Activated B cell treated with CpG ODN at 0.5 μM for 24 hours (primary cell): ENCODE measurements around the gene CRYGA. TPM values are rescaled to one million over a fixed set of nuclear protein-coding genes. Genes with fewer than 3 reads are reported as not detected.

ENCODE experiments used
- ATAC-seq: fragments of 200-7000 bp; cut with Tn5 transposase; one replicate; pipeline ENCODE4 v1.10.0; 2021; ENCODE audit warnings: low read depth, mild to moderate bottlenecking, moderate library complexity
- CTCF ChIA-PET: fragments of 350-600 bp; sonication (Branson Sonifier 250); formaldehyde crosslinking; loops from one replicate; lab custom pipeline; 2021; ENCODE audit warnings: antibody characterized with exemption; lab: Charles Lee
- POLR2A ChIA-PET: fragments of 350-600 bp; sonication (Branson Sonifier 250); formaldehyde crosslinking; loops from one replicate; lab custom pipeline; 2021; ENCODE audit warnings: antibody characterized with exemption; lab: Charles Lee
- DNase-seq: peaks from one replicate; pipeline ENCODE4 v3.0.0; 2022
- H3K27ac Mint-ChIP-seq: one replicate; pipeline ENCODE4 v1.8.0; 2020; ENCODE audit warnings: mixed read lengths
- H3K27me3 Mint-ChIP-seq: one replicate; pipeline ENCODE4 v1.8.0; 2021; ENCODE audit warnings: mixed read lengths
- H3K36me3 Mint-ChIP-seq: one replicate; pipeline ENCODE4 v1.8.0; 2021; ENCODE audit warnings: low read depth, mixed read lengths
- H3K4me1 Mint-ChIP-seq: one replicate; pipeline ENCODE4 v1.8.0; 2021; ENCODE audit warnings: mixed read lengths
- H3K4me3 Mint-ChIP-seq: one replicate; pipeline ENCODE4 v1.8.0; 2020; ENCODE audit warnings: mild to moderate bottlenecking, mixed read lengths
- H3K9me3 Mint-ChIP-seq: one replicate; pipeline ENCODE4 v1.8.0; 2020; ENCODE audit warnings: mixed read lengths
- intact Hi-C: fragments of 100-400 bp; cut with micrococcal nuclease; formaldehyde crosslinking; loops from one replicate; pipeline ENCODE4 v1.15.1; 2024
- total RNA-seq: library from RNA; stranded (reverse); gene quantifications from 2 replicates; pipeline ENCODE4 v1.2.3, GENCODE V29; 2022
- TF ChIP-seq, protein P1 (sequence below): fragments of 200-600 bp; IDR thresholded peaks from one replicate; pipeline ENCODE4 v1.8.0; 2022; ENCODE audit warnings: antibody characterized with exemption, mild to moderate bottlenecking

CRYGA gene
- total RNA-seq, 1 donor from 2014 or later = not detected

DNA sequence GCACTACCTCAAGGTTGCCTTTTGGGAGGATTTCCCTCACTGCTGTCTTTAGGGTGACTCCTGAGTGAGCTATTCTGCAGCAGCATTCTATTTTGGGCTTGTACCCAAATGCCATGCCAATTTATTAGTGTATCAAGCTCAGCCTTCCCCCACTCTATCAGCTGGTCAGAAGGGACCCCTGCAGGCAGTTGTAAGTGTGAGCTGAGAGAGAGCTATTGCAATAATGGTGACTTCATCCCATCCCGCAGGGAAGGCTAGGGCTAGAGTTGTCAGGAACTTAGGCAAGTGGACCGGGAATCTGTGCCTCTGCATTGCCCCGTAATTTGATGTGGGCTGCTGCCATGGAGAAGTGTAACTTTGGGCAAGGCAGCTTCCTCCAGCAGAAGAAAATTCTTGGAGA is 15.6 kb downstream of the CRYGA start:
- intact Hi-C loops = no loop called here
- no peak overlapping the region for H3K27ac Mint-ChIP-seq
- POLR2A ChIA-PET = no interaction called here
- CTCF ChIA-PET = no interaction called here
- H3K9me3 Mint-ChIP-seq = peaks cover 12% of the 10 kb centered on the region
- H3K36me3 Mint-ChIP-seq = no peaks in the 10 kb centered on the region
- DNase-seq (no peak), ATAC-seq (no peak)
- no peak overlapping the region for H3K4me3 Mint-ChIP-seq
- peaks cover 8% of the 10 kb centered on the region for H3K27me3 Mint-ChIP-seq
- TF ChIP-seq, protein P1, sequence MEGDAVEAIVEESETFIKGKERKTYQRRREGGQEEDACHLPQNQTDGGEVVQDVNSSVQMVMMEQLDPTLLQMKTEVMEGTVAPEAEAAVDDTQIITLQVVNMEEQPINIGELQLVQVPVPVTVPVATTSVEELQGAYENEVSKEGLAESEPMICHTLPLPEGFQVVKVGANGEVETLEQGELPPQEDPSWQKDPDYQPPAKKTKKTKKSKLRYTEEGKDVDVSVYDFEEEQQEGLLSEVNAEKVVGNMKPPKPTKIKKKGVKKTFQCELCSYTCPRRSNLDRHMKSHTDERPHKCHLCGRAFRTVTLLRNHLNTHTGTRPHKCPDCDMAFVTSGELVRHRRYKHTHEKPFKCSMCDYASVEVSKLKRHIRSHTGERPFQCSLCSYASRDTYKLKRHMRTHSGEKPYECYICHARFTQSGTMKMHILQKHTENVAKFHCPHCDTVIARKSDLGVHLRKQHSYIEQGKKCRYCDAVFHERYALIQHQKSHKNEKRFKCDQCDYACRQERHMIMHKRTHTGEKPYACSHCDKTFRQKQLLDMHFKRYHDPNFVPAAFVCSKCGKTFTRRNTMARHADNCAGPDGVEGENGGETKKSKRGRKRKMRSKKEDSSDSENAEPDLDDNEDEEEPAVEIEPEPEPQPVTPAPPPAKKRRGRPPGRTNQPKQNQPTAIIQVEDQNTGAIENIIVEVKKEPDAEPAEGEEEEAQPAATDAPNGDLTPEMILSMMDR = no peak
- no peaks in the 10 kb centered on the region for H3K4me1 Mint-ChIP-seq

DNA sequence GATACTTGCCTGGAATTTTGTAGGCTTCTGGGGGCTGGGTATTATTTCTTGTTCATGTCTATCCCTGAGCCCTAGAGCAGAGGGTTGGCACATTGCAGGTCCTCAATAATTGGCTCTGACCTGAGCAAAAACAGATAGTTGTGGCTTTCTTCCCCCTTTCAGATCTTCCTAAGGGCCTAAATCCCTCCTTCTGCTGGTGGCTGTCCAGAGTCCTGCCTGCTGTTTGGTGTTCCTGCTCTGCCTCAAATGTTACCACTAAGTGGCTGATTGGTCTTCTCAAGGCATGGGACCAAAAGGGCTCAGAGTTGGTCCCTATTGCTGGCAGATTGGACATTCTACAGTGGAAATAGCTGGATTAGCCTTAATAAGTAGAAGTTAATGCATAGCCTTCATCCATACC is 16.4 kb downstream of the CRYGA start:
- Mint-ChIP-seq H3K4me1 (no peaks in the 10 kb centered on the region), H3K27me3 (peaks cover 8% of the 10 kb centered on the region), H3K27ac (no peak overlapping the region), H3K36me3 (no peaks in the 10 kb centered on the region), H3K9me3 (peaks cover 10% of the 10 kb centered on the region), H3K4me3 (no peak overlapping the region)
- intact Hi-C loops = no loop called here
- ATAC-seq = no peak
- CTCF ChIA-PET = no interaction called here
- POLR2A ChIA-PET = no interaction called here
- TF ChIP-seq, protein P1 = no peak
- DNase-seq = no peak

DNA sequence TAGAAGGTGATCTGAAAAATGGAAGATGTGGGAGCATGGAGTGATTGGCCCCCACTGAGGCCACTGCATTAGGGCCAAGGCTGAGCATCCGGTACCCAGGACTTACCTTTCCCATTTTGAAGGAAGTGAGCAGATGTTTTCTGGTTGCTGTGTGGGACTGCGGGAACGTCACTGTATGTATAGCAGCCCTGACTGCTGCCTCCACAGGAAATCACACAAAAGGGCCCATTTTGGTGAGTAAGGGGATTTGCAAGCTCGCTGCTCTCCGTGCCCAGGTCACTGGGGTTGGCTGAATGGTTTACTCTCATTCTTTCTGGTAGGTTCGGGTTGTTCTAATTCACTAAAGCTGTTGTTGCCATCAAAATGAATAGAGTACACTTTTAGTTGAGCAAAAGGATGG is 17.4 kb downstream of the CRYGA start, which contains the start of gene CRYGB:
Gene CRYGB (minus strand): TSS at position 153 of the 400 bp plus-strand sequence. CDS start 38 bp downstream, at position 115.
- ATAC-seq = no peak
- H3K36me3 Mint-ChIP-seq = no peaks in the 10 kb centered on the region
- CTCF ChIA-PET = no interaction called here
- POLR2A ChIA-PET = no interaction called here
- H3K4me1 Mint-ChIP-seq = no peaks in the 10 kb centered on the region
- no peak within 1 kb of the TSS for H3K4me3 Mint-ChIP-seq
- H3K27ac Mint-ChIP-seq = no peak within 1 kb of the TSS
- TF ChIP-seq, protein P1 = no peak
- no peak for DNase-seq
- H3K27me3 Mint-ChIP-seq = peaks cover 8% of the 10 kb centered on the region
- intact Hi-C loops = no loop called here
- H3K9me3 Mint-ChIP-seq = peaks cover 5% of the 10 kb centered on the region

DNA sequence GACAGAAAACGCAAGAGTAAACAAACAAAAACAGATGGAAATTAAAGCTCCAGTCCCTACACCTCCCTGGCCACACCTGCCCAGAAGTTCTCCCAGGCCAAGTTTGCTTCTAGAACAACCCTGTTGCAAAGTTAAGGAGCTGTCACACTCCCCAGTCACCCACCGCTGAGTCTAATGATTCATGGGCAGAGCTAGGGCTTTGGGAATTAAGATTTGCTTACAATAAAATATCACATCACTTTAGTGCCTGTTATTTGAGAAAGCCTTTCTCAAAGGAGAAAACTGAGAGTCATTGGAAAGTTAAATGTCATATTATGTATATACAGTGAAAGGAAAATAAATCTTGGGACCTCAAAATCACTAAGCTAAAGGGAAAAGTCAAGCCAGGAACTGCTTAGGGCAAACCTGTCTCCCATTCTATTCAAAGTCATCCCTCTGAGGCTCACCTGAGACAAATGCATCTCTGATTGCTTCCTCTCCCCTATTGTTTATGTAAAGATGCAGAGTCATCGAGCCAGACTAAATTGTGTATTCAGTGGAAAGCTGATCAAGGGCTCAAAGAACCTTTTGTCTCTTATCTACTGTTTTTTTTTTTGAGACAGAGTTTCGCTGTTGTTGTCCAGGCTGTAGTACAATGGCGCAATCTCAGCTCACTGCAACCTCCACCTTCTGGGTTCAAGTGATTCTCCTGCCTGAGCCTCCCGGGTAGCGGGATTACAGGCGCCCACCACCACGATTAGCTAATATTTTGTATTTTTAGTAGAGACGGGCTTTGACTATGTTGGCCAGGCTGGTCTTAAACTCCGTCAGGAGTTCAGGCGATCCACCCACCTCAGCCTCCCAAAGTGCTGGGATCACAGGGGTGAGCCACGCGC is 20.2 kb downstream of the CRYGA start:
- DNase-seq (no peak), ATAC-seq (no peak)
- TF ChIP-seq, protein P1 = no peak
- Mint-ChIP-seq H3K27ac (no peak overlapping the region), H3K4me3 (no peak overlapping the region), H3K36me3 (no peaks in the 10 kb centered on the region), H3K27me3 (peaks cover 6% of the 10 kb centered on the region), H3K9me3 (peaks cover 2% of the 10 kb centered on the region), H3K4me1 (no peaks in the 10 kb centered on the region)
- POLR2A ChIA-PET = no interaction called here
- intact Hi-C loops = no loop called here
- CTCF ChIA-PET = no interaction called here

DNA sequence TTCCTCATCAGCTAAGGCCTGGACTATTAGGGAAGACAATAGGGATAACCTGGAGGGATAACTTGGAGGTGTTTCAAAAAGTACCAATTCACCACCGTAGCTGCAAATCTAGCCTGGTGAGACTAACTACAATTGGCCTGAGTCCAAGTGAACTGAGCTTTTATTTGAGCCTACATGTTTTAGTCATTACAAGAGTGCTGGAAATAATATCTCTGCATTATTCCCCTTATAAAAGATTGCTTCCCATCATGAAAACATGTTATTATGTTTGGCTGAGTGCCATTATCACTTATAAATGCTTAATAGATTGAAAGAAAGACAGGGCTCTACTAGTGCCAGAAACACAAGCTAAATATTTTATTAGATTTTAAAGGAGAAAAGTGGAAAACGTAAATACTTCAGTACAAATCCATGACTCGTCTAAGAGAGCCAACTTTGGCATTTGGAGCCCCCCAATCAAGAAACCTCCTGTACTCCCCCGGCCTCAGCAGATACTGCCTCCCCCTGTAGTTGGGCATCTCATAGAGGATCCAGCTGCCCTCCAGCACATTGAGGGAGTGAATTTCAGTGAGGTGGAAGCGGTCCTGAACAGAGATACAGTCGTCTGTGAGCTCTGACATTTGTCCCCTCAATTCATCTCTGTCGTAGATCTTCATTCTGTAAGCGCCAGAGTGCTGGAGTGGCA is 21.0 kb downstream of the CRYGA start:
- CTCF ChIA-PET = no interaction called here

More for the DNA sequence above, 21.0 kb downstream of the CRYGA start:
- ATAC-seq = no peak
- no peak for DNase-seq
- peaks cover 4% of the 10 kb centered on the region for H3K27me3 Mint-ChIP-seq
- no peaks in the 10 kb centered on the region for H3K4me1 Mint-ChIP-seq
- intact Hi-C loops = no loop called here
- H3K27ac Mint-ChIP-seq = no peak overlapping the region
- POLR2A ChIA-PET = no interaction called here
- H3K4me3 Mint-ChIP-seq = no peak overlapping the region
- no peaks in the 10 kb centered on the region for H3K36me3 Mint-ChIP-seq
- TF ChIP-seq, protein P1 = no peak
- peaks cover 5% of the 10 kb centered on the region for H3K9me3 Mint-ChIP-seq
